ENCODE results near the gene KCNB1.

The KCNB1 gene

DNA sequence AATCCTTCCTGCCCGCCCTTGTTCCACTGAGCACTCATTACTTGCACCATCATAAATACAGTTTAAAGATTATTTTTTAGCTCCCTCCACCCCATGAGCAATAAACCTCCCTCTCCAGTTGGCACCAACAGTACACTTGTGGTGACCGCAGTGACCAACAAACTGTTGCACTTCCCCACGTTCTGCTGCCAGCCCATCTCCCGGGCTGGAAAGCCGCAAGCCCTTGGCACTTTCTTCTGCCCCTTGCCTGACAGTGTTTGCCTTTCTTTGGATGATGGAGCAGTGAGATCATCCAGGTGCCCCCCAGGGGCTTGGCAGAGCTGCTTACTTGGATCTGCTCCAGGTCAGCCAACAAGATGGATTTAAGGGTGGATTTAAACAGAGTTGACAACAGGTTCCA is 21.6 kb downstream of the KCNB1 start:
- H3K27ac ChIP-seq: no peak overlapping the region
- no peak for TF ChIP-seq ZFX (IDR thresholded peaks at IDR 0.05; ENCODE audit: borderline replicate concordance)
- TF ChIP-seq, protein P1, sequence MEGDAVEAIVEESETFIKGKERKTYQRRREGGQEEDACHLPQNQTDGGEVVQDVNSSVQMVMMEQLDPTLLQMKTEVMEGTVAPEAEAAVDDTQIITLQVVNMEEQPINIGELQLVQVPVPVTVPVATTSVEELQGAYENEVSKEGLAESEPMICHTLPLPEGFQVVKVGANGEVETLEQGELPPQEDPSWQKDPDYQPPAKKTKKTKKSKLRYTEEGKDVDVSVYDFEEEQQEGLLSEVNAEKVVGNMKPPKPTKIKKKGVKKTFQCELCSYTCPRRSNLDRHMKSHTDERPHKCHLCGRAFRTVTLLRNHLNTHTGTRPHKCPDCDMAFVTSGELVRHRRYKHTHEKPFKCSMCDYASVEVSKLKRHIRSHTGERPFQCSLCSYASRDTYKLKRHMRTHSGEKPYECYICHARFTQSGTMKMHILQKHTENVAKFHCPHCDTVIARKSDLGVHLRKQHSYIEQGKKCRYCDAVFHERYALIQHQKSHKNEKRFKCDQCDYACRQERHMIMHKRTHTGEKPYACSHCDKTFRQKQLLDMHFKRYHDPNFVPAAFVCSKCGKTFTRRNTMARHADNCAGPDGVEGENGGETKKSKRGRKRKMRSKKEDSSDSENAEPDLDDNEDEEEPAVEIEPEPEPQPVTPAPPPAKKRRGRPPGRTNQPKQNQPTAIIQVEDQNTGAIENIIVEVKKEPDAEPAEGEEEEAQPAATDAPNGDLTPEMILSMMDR (IDR thresholded peaks at IDR 0.05): no peak

DNA sequence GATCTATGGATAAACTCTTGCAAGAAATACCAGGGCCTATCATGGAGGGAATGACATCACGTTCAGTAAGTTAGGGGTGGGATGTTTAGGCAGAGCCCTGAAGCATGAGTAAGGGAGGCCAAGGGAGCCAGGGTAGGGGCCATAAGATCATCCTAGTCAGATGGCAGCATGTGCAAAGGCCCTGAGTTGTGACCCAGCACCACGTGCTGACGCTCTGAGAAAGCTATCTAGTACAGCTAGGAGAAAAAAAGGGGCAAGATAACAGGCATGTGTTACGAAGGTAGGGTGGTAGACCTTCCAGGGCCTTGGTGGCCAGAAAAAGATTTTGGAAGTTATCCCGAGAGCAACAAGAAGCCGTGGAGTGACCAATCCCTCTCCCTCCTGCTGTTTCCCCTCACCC is 22.3 kb downstream of the KCNB1 start:
- H3K27ac ChIP-seq: no peak overlapping the region
- TF ChIP-seq, protein P1 (IDR thresholded peaks at IDR 0.05): no peak
- no peak for TF ChIP-seq ZFX (IDR thresholded peaks at IDR 0.05; ENCODE audit: borderline replicate concordance)

DNA sequence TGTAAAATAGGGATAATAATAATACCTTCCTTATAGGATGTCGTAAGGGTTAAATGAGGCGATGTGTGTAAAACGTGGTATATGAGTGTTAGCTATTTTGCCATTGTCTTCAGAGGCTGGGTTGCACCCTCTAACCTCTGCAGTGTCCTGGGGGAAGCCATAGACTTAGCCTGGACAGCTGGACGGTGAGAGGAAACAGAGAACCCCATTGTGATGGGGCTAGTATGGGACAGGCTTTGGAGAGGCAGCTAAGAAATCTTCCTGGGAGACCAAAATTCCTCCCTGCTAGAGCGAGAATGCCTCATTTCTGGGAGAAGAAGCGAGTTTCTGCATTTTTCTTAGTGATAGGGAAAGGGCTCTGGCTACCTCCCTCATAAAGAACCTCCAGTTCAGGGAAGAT is 22.8 kb downstream of the KCNB1 start:
- H3K27ac ChIP-seq: no peak overlapping the region
- TF ChIP-seq ZFX (IDR thresholded peaks at IDR 0.05; ENCODE audit: borderline replicate concordance): no peak
- TF ChIP-seq, protein P1 (IDR thresholded peaks at IDR 0.05): no peak

DNA sequence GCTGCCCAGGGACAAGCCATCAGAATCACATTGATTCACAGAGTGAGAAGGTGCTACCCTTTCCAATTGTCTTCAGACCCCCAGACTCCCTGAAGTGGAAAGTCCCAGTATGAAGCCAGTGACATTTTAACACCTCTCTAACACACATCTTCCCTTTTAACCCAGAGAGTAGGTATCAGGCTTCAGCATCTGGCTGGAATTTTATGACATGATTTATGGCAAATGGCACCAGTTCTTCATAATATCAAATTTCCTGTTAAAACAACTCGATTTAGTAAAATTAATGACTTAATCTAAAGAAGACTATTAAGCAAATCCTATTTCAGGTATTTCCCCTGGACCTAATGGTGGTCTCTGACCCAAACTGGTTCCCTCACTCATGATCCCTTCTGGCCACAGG is 25.0 kb downstream of the KCNB1 start:
- TF ChIP-seq ZFX (IDR thresholded peaks at IDR 0.05; ENCODE audit: borderline replicate concordance): no peak
- TF ChIP-seq, protein P1 (IDR thresholded peaks at IDR 0.05): no peak
- no peak overlapping the region for H3K27ac ChIP-seq

DNA sequence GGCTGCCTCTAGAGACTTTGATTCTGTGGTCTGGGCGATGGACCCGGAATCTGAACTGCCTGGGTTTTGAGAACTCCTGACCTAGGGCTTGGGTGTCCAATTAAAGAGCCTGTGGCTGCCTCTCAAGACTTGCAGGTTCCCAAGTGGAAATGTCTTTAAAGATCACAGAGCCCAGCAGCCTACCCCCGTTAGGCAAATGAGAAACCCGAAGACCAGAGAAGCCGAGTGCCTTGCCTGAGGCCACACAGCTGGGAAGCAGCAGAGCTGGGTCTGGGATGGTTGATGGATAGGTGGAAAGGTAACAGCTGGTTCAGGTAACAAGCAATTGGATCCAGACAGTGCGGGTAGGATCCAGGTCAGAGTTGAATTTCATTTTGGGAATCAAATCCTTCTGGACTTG is 25.8 kb downstream of the KCNB1 start:
- TF ChIP-seq, protein P1 (IDR thresholded peaks at IDR 0.05): no peak
- no peak for TF ChIP-seq ZFX (IDR thresholded peaks at IDR 0.05; ENCODE audit: borderline replicate concordance)
- no peak overlapping the region for H3K27ac ChIP-seq

DNA sequence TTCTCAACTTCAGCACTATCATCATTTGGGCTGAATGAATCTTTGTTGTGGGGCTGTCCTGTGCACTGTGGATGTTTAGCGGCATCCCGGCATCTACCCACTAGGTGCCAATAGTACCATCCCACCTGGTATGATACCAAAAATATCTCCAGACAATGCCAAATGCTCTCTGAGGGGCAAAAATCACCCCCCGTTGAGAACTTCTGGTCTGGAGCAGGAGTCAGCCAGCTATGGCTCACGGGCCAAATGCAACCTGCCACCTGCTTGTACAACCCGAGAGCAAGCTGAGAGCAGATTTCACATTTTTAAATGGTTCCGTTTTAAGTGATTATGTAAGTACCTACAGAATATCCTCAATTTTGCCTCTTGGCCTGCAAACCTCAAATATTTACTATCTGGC is 26.8 kb downstream of the KCNB1 start:
- TF ChIP-seq ZFX (IDR thresholded peaks at IDR 0.05; ENCODE audit: borderline replicate concordance): no peak
- TF ChIP-seq, protein P1 (IDR thresholded peaks at IDR 0.05): no peak
- no peak overlapping the region for H3K27ac ChIP-seq

DNA sequence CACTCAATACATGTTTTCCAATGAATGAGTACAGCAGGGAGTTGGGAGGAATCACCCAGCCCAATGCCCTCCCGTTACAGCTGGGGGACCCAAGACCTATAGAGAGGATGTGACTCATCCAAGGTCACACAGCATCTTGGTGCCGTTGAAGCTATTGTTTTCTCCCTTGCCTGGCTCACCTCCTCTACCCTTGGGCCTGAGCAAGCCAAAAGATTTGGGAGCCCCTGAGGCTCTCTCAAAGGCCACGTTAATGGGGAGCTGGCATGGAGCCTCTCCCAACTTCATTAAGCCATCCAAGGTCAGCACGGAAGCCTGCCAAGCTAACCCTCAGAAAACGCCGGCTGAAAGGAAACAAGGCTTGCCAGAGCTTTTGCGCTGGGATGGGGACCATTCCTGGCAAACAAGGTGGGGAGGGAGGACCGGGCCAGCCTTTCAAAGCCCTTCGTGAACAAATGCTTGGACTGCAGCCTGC is 30.4 kb downstream of the KCNB1 start:
- no peak for TF ChIP-seq ZFX (IDR thresholded peaks at IDR 0.05; ENCODE audit: borderline replicate concordance)
- TF ChIP-seq, protein P1 (IDR thresholded peaks at IDR 0.05): no peak
- H3K27ac ChIP-seq: no peak overlapping the region

Measured in 22Rv1 (cell line).